CD8-positive, alpha-beta memory T cell (primary cell): ENCODE measurements around the gene REC114. TPM values are rescaled to one million over a fixed set of nuclear protein-coding genes. Genes with fewer than 3 reads are reported as not detected.
A peak's percentile ranks its signal among the peaks of the same experiment; 100 is the strongest.

ENCODE experiments used
- CTCF ChIA-PET: fragments of 350-600 bp; sonication (Branson Sonifier 250); formaldehyde crosslinking; loops from one replicate; lab custom pipeline; 2021; ENCODE audit warnings: antibody characterized with exemption; lab: Charles Lee
- POLR2A ChIA-PET: fragments of 350-600 bp; sonication (Branson Sonifier 250); formaldehyde crosslinking; loops from one replicate; lab custom pipeline; 2021; ENCODE audit warnings: antibody characterized with exemption; lab: Charles Lee
- DNase-seq, 5 donors: peaks; one replicate each; pipeline versions ENCODE4 v3.0.0 to v3.0.0-alpha.2; 2020 to 2022; ENCODE audit warnings: mixed read lengths in 1 of 5
- H3K27ac ChIP-seq: one replicate; pipeline ENCODE4 v1.7.0; 2013; ENCODE audit warnings: low read depth, mild to moderate bottlenecking, low read length, moderate library complexity
- H3K27me3 ChIP-seq: 2 replicates; pipeline ENCODE4 v1.7.0; 2013; ENCODE audit warnings: low read length, mild to moderate bottlenecking; ENCODE audit not compliant: insufficient read depth, poor library complexity, severe bottlenecking
- H3K36me3 ChIP-seq: 2 replicates; pipeline ENCODE4 v1.7.0; 2013; ENCODE audit warnings: mild to moderate bottlenecking, low read length, moderate library complexity; ENCODE audit not compliant: insufficient read depth
- H3K4me1 ChIP-seq: 2 replicates; pipeline ENCODE4 v1.7.0; 2013; ENCODE audit warnings: mild to moderate bottlenecking, low read length, moderate library complexity; ENCODE audit not compliant: insufficient read depth
- H3K4me3 ChIP-seq: 2 replicates; pipeline ENCODE4 v1.7.0; 2013; ENCODE audit warnings: mild to moderate bottlenecking, low read length
- H3K9me3 ChIP-seq: 2 replicates; pipeline ENCODE4 v1.7.0; 2013; ENCODE audit warnings: mild to moderate bottlenecking, low read length
- H3K27ac Mint-ChIP-seq, 8 donors: one replicate each; pipeline ENCODE4 v1.8.0; 2020 to 2021; ENCODE audit warnings: mixed read lengths in 8 of 8, mild to moderate bottlenecking in 6 of 8, inconsistent platforms in 3 of 8, moderate library complexity in 3 of 8
- H3K27me3 Mint-ChIP-seq, 2 donors: one replicate each; pipeline ENCODE4 v1.8.0; 2020 to 2021; ENCODE audit warnings: mixed read lengths in 2 of 2, mild to moderate bottlenecking in 1 of 2, moderate library complexity in 1 of 2
- H3K36me3 Mint-ChIP-seq, 3 donors: one replicate each; pipeline ENCODE4 v1.8.0; 2020 to 2021; ENCODE audit warnings: mixed read lengths in 3 of 3, inconsistent platforms in 1 of 3, mild to moderate bottlenecking in 1 of 3
- H3K4me1 Mint-ChIP-seq, 3 donors: one replicate each; pipeline ENCODE4 v1.8.0; 2020 to 2021; ENCODE audit warnings: mixed read lengths in 3 of 3, inconsistent platforms in 1 of 3, mild to moderate bottlenecking in 1 of 3
- H3K4me3 Mint-ChIP-seq, 7 donors: one replicate each; pipeline ENCODE4 v1.8.0; 2020 to 2021; ENCODE audit warnings: mixed read lengths in 7 of 7, mild to moderate bottlenecking in 6 of 7, moderate library complexity in 4 of 7, inconsistent platforms in 2 of 7
- H3K9me3 Mint-ChIP-seq, 5 donors: one replicate each; pipeline ENCODE4 v1.8.0; 2020 to 2022; ENCODE audit warnings: mixed read lengths in 5 of 5, mild to moderate bottlenecking in 3 of 5, moderate library complexity in 2 of 5, inconsistent platforms in 1 of 5
- polyA plus RNA-seq: library from polyadenylated mRNA; unstranded; fragments of 300-500 nt; fragmentation: Illumina TruSeq; gene quantifications from one replicate; pipeline ENCODE4 v1.2.3, GENCODE V29; 2021
- total RNA-seq, 2 experiments: library from RNA; stranded (reverse); gene quantifications; one replicate each; pipeline ENCODE4 v1.2.3, GENCODE V29; 2021

The REC114 gene
- total and polyA plus RNA-seq, 3 experiments from 2014 or later, result not detected

GRCh38 chr15:73597036-73597638, 154.2 kb downstream of the REC114 start:
- ChIA-PET CTCF (interaction anchor here (1.1 kb wide), 1 partner anchor 39 kb away, joined by 3 read pairs; no protein-coding TSS in a partner anchor), POLR2A (no interaction called here)
- peaks cover 28 to 64% (median 44%) of the 10 kb centered on the region in 3 donors for H3K4me1 Mint-ChIP-seq
- Histone ChIP-seq H3K4me3 (no peak overlapping the region), H3K27me3 (no peaks in the 10 kb centered on the region), H3K4me1 (peaks cover 7% of the 10 kb centered on the region), H3K27ac (no peak overlapping the region), H3K9me3 (no peaks in the 10 kb centered on the region), H3K36me3 (no peaks in the 10 kb centered on the region)
- no peaks in the 10 kb centered on the region for H3K9me3 Mint-ChIP-seq
- DNase-seq, result no peak
- H3K4me3 Mint-ChIP-seq, result no peak overlapping the region
- H3K27me3 Mint-ChIP-seq, result no peaks in the 10 kb centered on the region
- peak overlapping the region in 1 of 8 donors; percentile 56 for H3K27ac Mint-ChIP-seq
- H3K36me3 Mint-ChIP-seq, result peaks cover 0 to 17% (median 11%) of the 10 kb centered on the region in 3 donors

DNA sequence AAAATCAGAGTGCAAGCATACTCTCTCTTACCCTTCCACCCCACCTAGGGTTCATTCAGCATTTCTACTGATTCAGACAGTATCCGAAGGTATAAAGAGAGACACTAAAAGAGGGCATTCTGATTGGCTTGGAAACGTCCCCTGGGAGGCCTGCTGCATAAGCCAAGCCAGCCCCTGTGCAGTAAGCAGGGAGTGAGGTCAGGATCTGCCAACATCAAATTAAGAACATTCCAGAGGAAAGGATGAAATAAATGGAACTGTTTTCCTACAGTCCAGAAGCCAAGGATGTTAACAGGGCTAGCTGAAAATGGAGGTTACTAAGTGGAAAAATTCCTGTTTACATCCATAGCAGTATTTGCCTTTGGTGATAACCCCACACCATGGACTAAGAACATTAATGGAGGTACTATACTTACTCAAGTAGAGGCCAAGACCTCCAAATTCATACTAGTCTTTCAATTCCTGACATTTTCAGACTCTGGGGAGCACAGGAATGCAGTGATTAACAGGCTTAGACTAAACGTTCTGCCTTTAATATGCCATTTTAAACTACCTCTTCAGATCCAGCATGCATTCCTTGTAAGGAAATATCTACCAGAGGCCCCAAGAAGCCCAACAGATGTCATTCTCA, 155.7 kb downstream of the REC114 start:
- Histone ChIP-seq H3K36me3 (no peaks in the 10 kb centered on the region), H3K4me1 (peaks cover 22% of the 10 kb centered on the region), H3K27me3 (no peaks in the 10 kb centered on the region), H3K4me3 (no peak overlapping the region), H3K27ac (no peak overlapping the region), H3K9me3 (no peaks in the 10 kb centered on the region)
- no peaks in the 10 kb centered on the region for H3K27me3 Mint-ChIP-seq
- DNase-seq, result no peak
- H3K27ac Mint-ChIP-seq, result peak overlapping the region in 1 of 8 donors; percentile 51
- POLR2A ChIA-PET, result no interaction called here
- CTCF ChIA-PET, result no interaction called here
- peaks cover 0 to 18% (median 10%) of the 10 kb centered on the region in 3 donors for H3K36me3 Mint-ChIP-seq
- peaks cover 27 to 60% (median 44%) of the 10 kb centered on the region in 3 donors for H3K4me1 Mint-ChIP-seq
- no peak overlapping the region for H3K4me3 Mint-ChIP-seq
- H3K9me3 Mint-ChIP-seq, result no peaks in the 10 kb centered on the region

GRCh38 chr15:73599934-73600333, 157.0 kb downstream of the REC114 start:
- Histone ChIP-seq H3K4me3 (no peak overlapping the region), H3K27me3 (no peaks in the 10 kb centered on the region), H3K36me3 (no peaks in the 10 kb centered on the region), H3K4me1 (peaks cover 24% of the 10 kb centered on the region), H3K9me3 (no peaks in the 10 kb centered on the region), H3K27ac (no peak overlapping the region)
- no peak overlapping the region for H3K27ac Mint-ChIP-seq
- H3K36me3 Mint-ChIP-seq, result peaks cover 0 to 18% (median 7%) of the 10 kb centered on the region in 3 donors
- H3K9me3 Mint-ChIP-seq, result no peaks in the 10 kb centered on the region
- H3K4me1 Mint-ChIP-seq, result peaks cover 25 to 48% (median 38%) of the 10 kb centered on the region in 3 donors
- no peak for DNase-seq
- H3K4me3 Mint-ChIP-seq, result no peak overlapping the region
- ChIA-PET POLR2A (no interaction called here), CTCF (no interaction called here)
- no peaks in the 10 kb centered on the region for H3K27me3 Mint-ChIP-seq

DNA sequence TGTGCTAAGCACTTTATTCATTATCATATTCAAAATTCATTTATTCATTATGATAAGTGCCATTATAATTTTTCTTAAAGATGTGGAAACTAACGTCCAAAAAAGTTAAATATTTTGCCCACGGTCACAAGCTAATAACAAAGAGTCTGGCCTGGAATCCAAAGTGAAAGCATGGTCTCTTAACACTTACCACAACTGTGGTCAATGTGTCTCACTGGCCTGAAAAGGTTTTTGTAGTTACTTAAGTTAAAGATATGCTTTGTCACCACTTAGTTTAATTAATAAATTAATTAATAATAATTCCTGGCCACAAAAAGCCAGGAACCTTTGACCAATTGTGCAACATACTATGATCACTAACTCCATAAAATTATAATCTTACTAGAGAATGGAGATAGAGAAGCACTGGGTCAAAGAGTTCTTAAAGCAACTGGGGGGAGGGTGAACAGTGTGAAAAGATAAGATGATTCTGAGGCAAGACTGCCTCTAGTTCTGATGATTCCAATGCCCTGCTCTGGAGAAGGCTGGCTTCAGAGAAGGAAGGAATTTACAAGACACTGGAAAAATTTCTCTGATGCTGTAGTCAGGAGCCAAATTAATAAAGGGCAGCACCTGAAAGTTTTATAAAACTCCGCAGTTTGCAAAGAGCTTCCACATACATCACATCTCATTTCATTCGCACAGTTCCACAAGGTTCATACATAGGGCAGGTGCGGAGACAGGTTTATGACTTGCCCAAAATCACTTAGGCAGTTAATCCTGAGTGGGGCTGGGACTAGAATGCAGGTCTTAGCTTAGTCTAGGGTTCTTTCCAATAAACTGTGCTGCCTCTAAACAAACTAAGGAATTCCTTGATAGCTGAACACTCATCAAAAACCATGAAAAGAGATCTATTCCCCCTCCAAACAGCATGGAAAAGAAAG, 157.7 kb downstream of the REC114 start:
- ChIA-PET POLR2A (no interaction called here), CTCF (no interaction called here)
- H3K9me3 ChIP-seq, result no peaks in the 10 kb centered on the region
- no peaks in the 10 kb centered on the region for H3K36me3 ChIP-seq
- H3K27ac Mint-ChIP-seq, result no peak overlapping the region
- H3K4me3 Mint-ChIP-seq, result no peak overlapping the region
- peaks cover 24% of the 10 kb centered on the region for H3K4me1 ChIP-seq
- H3K4me3 ChIP-seq, result no peak overlapping the region
- peaks cover 0 to 16% (median 7%) of the 10 kb centered on the region in 3 donors for H3K36me3 Mint-ChIP-seq
- DNase-seq, result no peak
- H3K9me3 Mint-ChIP-seq, result no peaks in the 10 kb centered on the region
- H3K4me1 Mint-ChIP-seq, result peaks cover 26 to 43% (median 35%) of the 10 kb centered on the region in 3 donors
- no peaks in the 10 kb centered on the region for H3K27me3 ChIP-seq
- no peak overlapping the region for H3K27ac ChIP-seq
- no peaks in the 10 kb centered on the region for H3K27me3 Mint-ChIP-seq

GRCh38 chr15:73601451-73602445, 158.8 kb downstream of the REC114 start:
- Histone ChIP-seq H3K4me1 (peaks cover 24% of the 10 kb centered on the region), H3K27me3 (no peaks in the 10 kb centered on the region), H3K4me3 (no peak overlapping the region), H3K27ac (no peak overlapping the region), H3K9me3 (no peaks in the 10 kb centered on the region), H3K36me3 (no peaks in the 10 kb centered on the region)
- no peak overlapping the region for H3K27ac Mint-ChIP-seq
- peaks cover 22 to 38% (median 31%) of the 10 kb centered on the region in 3 donors for H3K4me1 Mint-ChIP-seq
- H3K4me3 Mint-ChIP-seq, result no peak overlapping the region
- CTCF ChIA-PET, result no interaction called here
- peaks cover 0 to 12% (median 4%) of the 10 kb centered on the region in 3 donors for H3K36me3 Mint-ChIP-seq
- DNase-seq, result no peak
- H3K27me3 Mint-ChIP-seq, result no peaks in the 10 kb centered on the region
- no peaks in the 10 kb centered on the region for H3K9me3 Mint-ChIP-seq
- POLR2A ChIA-PET, result no interaction called here

GRCh38 chr15:73602446-73602843, 159.5 kb downstream of the REC114 start:
- Histone ChIP-seq H3K27ac (no peak overlapping the region), H3K27me3 (no peaks in the 10 kb centered on the region), H3K4me1 (peaks cover 29% of the 10 kb centered on the region), H3K9me3 (no peaks in the 10 kb centered on the region), H3K36me3 (no peaks in the 10 kb centered on the region), H3K4me3 (no peak overlapping the region)
- Mint-ChIP-seq H3K36me3 (peaks cover 4 to 15% (median 7%) of the 10 kb centered on the region in 3 donors), H3K4me3 (no peak overlapping the region), H3K4me1 (peaks cover 24 to 39% (median 31%) of the 10 kb centered on the region in 3 donors), H3K27ac (no peak overlapping the region), H3K27me3 (no peaks in the 10 kb centered on the region), H3K9me3 (no peaks in the 10 kb centered on the region)
- ChIA-PET CTCF (interaction anchor here (2.1 kb wide), 1 partner anchor 34 kb away, joined by 9 read pairs; no protein-coding TSS in a partner anchor), POLR2A (no interaction called here)
- no peak for DNase-seq

- no peaks in the 10 kb centered on the region for H3K27me3 Mint-ChIP-seq
- no peak overlapping the region for H3K4me3 ChIP-seq
- no peak overlapping the region for H3K27ac ChIP-seq
- H3K4me1 ChIP-seq, result peaks cover 31% of the 10 kb centered on the region
- H3K27me3 ChIP-seq, result no peaks in the 10 kb centered on the region
- no peaks in the 10 kb centered on the region for H3K9me3 Mint-ChIP-seq
- POLR2A ChIA-PET, result no interaction called here
- no peaks in the 10 kb centered on the region for H3K9me3 ChIP-seq
- DNase-seq, result no peak
- H3K4me1 Mint-ChIP-seq, result peaks cover 26 to 39% (median 31%) of the 10 kb centered on the region in 3 donors
- no peaks in the 10 kb centered on the region for H3K36me3 ChIP-seq
- H3K4me3 Mint-ChIP-seq, result peak overlapping the region in 1 of 7 donors; percentile 3
- H3K27ac Mint-ChIP-seq, result peak overlapping the region in 4 of 8 donors; percentile 4 to 66 (median 28)
- CTCF ChIA-PET, result interaction anchor here (2.1 kb wide), 1 partner anchor 33 kb away, joined by 9 read pairs; no protein-coding TSS in a partner anchor
- H3K36me3 Mint-ChIP-seq, result peaks cover 4 to 15% (median 6%) of the 10 kb centered on the region in 3 donors
These were observed 160.0 kb downstream of the REC114 start for GRCh38 chr15:73602992-73603391.
